Activated naive CD4-positive, alpha-beta T cell treated with anti-CD3 and anti-CD28 coated beads for 36 hours (primary cell): ENCODE measurements around the gene ADGRG7. TPM values are rescaled to one million over a fixed set of nuclear protein-coding genes. Genes with fewer than 3 reads are reported as not detected.
A peak's percentile ranks its signal among the peaks of the same experiment; 100 is the strongest.

Experiments used
- CTCF ChIA-PET: fragments of 350-600 bp; sonication (Branson Sonifier 250); formaldehyde crosslinking; loops from one replicate; lab custom pipeline; 2021; ENCODE audit warnings: antibody characterized with exemption; lab: Charles Lee
- DNase-seq: peaks from one replicate; pipeline ENCODE4 v3.0.0-alpha.2; 2020
- H3K27ac Mint-ChIP-seq: one replicate; pipeline ENCODE4 v1.8.0; 2021; ENCODE audit warnings: mild to moderate bottlenecking, mixed read lengths
- H3K27me3 Mint-ChIP-seq: one replicate; pipeline ENCODE4 v1.8.0; 2021; ENCODE audit warnings: low read depth, mixed read lengths
- H3K36me3 Mint-ChIP-seq: one replicate; pipeline ENCODE4 v1.8.0; 2021; ENCODE audit warnings: low read depth, mixed read lengths
- H3K4me1 Mint-ChIP-seq: one replicate; pipeline ENCODE4 v1.8.0; 2021; ENCODE audit warnings: low read depth, mixed read lengths
- H3K4me3 Mint-ChIP-seq: one replicate; pipeline ENCODE4 v1.8.0; 2021; ENCODE audit warnings: mild to moderate bottlenecking, moderate library complexity, mixed read lengths
- H3K9me3 Mint-ChIP-seq: one replicate; pipeline ENCODE4 v1.8.0; 2021; ENCODE audit warnings: mixed read lengths
- intact Hi-C: fragments of 100-400 bp; cut with micrococcal nuclease; formaldehyde crosslinking; loops from one replicate; pipeline ENCODE4 v1.15.1; 2023
- total RNA-seq, 2 experiments: library from RNA; stranded (reverse); gene quantifications; one replicate each; pipeline ENCODE4 v1.2.3, GENCODE V29; 2021

Gene ADGRG7
- total RNA-seq, 2 experiments from 2014 or later, result not detected

DNA sequence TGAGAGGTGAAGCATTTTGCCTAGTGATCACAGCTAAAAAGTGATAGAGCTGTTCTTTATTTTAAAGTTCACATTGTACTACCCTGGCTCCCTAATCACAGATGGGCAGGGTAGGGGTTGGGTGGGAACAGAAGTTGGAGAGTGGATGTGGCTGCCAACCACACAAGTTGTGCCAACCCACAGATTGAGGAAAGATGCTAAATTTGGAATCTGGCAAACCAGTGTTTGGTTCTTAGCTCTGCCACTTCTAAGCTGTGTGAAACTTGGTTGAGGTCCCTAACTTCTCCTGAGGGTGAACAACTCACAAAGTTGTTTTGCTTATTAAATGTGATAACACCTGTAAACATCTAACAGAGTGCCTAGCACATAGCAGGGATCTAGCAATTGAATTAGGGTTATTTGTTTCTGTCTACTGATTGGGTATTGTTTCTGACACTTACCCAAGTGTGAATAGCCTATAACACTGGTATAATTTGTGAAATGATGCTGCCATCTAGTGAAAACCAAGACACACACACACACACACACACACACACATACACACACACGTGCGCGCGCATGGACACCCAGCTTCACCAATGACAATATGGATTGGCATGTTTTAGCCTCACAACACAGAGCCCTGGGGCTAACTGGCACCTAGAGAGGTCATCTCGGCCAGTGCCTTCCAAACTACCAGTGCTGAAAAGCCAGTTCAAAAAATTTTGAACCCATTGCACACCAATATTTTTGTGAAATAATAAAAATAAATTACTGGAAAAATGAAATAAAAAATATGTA is 25.3 kb downstream of the ADGRG7 start:
- Mint-ChIP-seq H3K27ac (no peak overlapping the region), H3K27me3 (peaks cover 7% of the 10 kb centered on the region), H3K9me3 (no peaks in the 10 kb centered on the region), H3K4me1 (no peaks in the 10 kb centered on the region), H3K36me3 (no peaks in the 10 kb centered on the region), H3K4me3 (no peak overlapping the region)
- intact Hi-C loops, result loop anchor here (1.0 kb wide), 2 partner anchors 171 to 318 kb away; no protein-coding TSS in a partner anchor
- CTCF ChIA-PET, result interaction anchor here (0.6 to 2.1 kb wide), 6 partner anchors 11 to 299 kb away, joined by 3 to 7 read pairs (median 5); no protein-coding TSS in a partner anchor
- DNase-seq, result peak; percentile 59

DNA sequence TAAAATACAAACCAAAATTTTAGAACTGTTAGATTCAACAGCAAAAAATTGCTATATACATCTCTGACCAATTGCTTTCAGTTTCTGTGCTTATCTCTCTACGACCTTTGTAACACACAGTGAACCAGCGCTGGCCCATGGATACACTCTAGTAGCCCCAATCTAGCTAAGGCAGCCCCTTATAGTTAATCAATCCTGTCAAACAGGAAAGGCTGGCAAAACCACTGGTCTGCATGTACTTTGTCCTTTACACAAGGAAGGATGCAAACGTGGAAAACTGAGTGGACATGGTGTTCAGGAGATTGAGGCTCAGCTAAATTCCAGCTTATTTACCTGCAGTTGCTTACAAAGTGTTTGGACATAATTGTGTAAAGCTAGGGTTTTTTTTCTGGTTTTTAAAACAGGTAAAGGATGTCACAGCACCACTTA is 25.9 kb downstream of the ADGRG7 start:
- intact Hi-C loops, result no loop called here
- DNase-seq, result no peak
- Mint-ChIP-seq H3K27ac (no peak overlapping the region), H3K9me3 (no peaks in the 10 kb centered on the region), H3K36me3 (no peaks in the 10 kb centered on the region), H3K27me3 (peaks cover 4% of the 10 kb centered on the region), H3K4me3 (no peak overlapping the region), H3K4me1 (no peaks in the 10 kb centered on the region)
- CTCF ChIA-PET, result interaction anchor here (0.9 to 2.1 kb wide), 3 partner anchors 10 to 162 kb away, joined by 3 to 7 read pairs (median 7); no protein-coding TSS in a partner anchor

DNA sequence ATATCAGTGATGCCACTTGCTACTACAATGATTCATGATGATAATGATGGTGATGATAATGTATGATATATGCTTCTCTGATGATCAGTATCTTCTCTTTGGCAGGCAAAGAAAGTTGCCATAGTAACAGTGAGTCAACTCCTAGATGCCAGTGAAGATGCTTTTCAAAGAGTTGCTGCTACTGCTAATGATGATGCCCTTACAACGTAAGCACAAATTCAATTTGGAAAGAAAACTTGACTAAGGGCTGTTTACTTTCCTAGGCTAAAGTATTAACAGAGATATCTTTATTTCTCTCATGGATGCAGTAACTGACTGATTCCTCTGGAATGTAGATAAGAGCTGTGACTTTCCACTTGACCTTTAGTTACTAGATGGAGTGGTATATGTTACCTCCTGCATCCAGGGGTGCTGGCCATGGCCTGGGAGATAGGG is 27.8 kb downstream of the ADGRG7 start:
- no peak overlapping the region for H3K27ac Mint-ChIP-seq
- no peaks in the 10 kb centered on the region for H3K4me1 Mint-ChIP-seq
- intact Hi-C loops, result no loop called here
- peaks cover 2% of the 10 kb centered on the region for H3K27me3 Mint-ChIP-seq
- H3K9me3 Mint-ChIP-seq, result no peaks in the 10 kb centered on the region
- H3K36me3 Mint-ChIP-seq, result no peaks in the 10 kb centered on the region
- no peak overlapping the region for H3K4me3 Mint-ChIP-seq
- CTCF ChIA-PET, result no interaction called here
- DNase-seq, result no peak

DNA sequence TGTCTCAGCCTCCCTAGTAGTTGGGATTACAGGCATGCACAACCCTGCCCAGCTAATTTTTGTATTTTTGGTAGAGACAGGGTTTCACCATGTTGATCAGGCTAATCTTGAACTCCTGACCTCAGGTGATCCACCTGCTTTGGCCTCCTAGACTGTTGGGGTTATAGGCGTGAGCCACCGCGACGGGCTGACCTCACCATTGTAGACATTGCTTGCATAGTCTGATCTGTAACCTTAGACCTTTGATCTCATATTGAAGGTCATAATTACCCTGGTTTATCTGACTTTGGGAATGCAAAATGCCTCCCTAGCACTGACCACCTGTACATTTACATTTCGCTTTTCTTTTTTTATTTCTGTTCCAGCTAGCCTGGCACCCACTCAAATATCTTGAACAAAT is 31.2 kb downstream of the ADGRG7 start:
- no peaks in the 10 kb centered on the region for H3K36me3 Mint-ChIP-seq
- intact Hi-C loops, result no loop called here
- H3K4me3 Mint-ChIP-seq, result no peak overlapping the region
- DNase-seq, result no peak
- no peaks in the 10 kb centered on the region for H3K4me1 Mint-ChIP-seq
- H3K9me3 Mint-ChIP-seq, result no peaks in the 10 kb centered on the region
- peaks cover 7% of the 10 kb centered on the region for H3K27me3 Mint-ChIP-seq
- CTCF ChIA-PET, result no interaction called here
- no peak overlapping the region for H3K27ac Mint-ChIP-seq

DNA sequence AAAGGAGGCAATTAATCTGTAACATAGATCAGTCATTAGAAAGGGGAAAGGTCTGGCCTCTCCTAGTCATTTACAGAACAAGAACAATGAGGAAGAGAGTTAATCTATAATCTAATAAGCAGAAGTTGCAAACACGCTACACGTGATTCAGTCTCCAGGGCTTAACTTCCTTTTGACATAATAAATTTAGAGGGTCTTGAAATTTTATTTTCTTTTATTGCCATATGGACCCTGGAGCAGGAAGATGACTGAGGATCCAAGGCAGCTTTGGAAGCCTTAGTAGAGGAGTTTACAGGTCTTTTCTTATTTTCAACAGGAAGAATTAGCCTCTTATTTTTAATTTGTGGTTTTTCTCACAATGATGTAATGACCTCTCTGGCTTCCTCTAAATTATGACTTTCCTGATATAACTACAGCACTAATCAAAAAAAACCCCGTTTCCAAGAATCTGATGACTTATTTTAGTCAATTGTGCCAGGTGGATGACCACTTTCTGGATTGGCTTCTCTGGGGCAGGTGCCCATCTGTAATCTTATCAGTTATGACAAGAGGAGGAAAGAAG is 32.2 kb downstream of the ADGRG7 start:
- no peak for DNase-seq
- intact Hi-C loops, result no loop called here
- Mint-ChIP-seq H3K27ac (no peak overlapping the region), H3K4me3 (no peak overlapping the region), H3K4me1 (no peaks in the 10 kb centered on the region), H3K27me3 (peaks cover 7% of the 10 kb centered on the region), H3K36me3 (no peaks in the 10 kb centered on the region), H3K9me3 (no peaks in the 10 kb centered on the region)
- CTCF ChIA-PET, result no interaction called here

DNA sequence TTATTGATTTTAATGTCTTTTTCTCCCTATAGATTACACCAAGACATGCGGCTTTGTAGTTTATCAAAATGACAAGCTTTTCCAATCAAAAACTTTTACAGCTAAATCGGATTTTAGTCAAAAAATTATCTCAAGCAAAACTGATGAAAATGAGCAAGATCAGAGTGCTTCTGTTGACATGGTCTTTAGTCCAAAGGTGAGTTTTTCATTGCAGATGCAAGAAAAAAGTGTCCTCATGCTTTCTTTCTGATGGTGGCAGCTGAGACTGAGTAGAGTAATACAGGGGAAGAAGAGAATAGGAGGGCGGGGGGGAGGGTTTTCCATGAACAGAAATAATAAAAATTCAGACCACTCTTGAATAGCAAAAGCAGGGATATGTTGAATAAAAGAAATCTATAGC is 36.5 kb downstream of the ADGRG7 start:
- peaks cover 10% of the 10 kb centered on the region for H3K4me1 Mint-ChIP-seq
- DNase-seq, result no peak
- H3K4me3 Mint-ChIP-seq, result no peak overlapping the region
- intact Hi-C loops, result no loop called here
- CTCF ChIA-PET, result interaction anchor here (1.1 to 1.4 kb wide), 2 partner anchors 11 to 82 kb away, joined by 3 to 7 read pairs; no protein-coding TSS in a partner anchor
- H3K27ac Mint-ChIP-seq, result no peak overlapping the region
- H3K9me3 Mint-ChIP-seq, result no peaks in the 10 kb centered on the region
- H3K36me3 Mint-ChIP-seq, result no peaks in the 10 kb centered on the region
- peaks cover 7% of the 10 kb centered on the region for H3K27me3 Mint-ChIP-seq

DNA sequence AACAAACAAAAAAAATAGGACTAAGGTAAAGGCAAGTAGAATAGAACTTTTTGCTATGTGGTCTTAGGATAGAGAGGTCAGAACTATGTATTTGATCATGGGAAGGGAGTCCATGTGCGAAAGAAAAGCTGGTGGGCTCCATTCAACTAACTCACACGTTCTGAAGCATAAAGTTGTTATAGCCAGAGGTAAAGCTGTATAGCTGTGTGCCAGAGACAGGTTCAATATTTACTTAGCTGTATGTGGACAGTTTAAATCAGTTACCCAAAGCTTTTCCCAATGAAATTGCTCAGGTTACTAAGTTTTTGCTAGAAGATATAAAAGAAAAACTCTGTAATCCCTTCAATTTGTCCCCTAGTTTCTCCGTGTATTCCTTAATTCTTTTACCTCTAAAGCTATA is 37.8 kb downstream of the ADGRG7 start:
- peaks cover 16% of the 10 kb centered on the region for H3K4me1 Mint-ChIP-seq
- no peaks in the 10 kb centered on the region for H3K36me3 Mint-ChIP-seq
- no peak overlapping the region for H3K4me3 Mint-ChIP-seq
- intact Hi-C loops, result no loop called here
- no peaks in the 10 kb centered on the region for H3K9me3 Mint-ChIP-seq
- peaks cover 5% of the 10 kb centered on the region for H3K27me3 Mint-ChIP-seq
- DNase-seq, result no peak
- CTCF ChIA-PET, result interaction anchor here (0.9 to 1.8 kb wide), 2 partner anchors 12 to 55 kb away, joined by 3 to 7 read pairs; no protein-coding TSS in a partner anchor
- no peak overlapping the region for H3K27ac Mint-ChIP-seq

DNA sequence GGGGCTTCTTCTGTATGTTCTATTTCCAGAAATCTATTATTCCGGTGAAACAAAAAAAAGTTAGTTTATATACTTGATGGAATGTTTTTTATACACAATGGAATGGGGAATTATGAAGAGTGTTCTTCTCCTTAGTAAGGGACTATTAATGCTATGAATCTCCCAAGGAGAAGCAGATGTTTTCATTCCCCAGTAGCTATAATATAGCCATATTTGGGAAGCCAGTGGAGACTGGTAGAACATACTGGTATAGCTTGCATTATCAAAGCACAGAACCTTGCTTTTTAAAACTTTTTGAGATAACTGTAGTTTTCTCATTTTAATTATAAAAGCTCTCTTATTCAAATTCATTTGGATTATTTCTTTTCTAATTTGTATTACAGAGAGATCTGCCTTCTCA is 38.3 kb downstream of the ADGRG7 start:
- intact Hi-C loops, result no loop called here
- CTCF ChIA-PET, result interaction anchor here (0.8 to 1.8 kb wide), 3 partner anchors 13 to 149 kb away, joined by 3 to 7 read pairs (median 3); no protein-coding TSS in a partner anchor
- no peak overlapping the region for H3K4me3 Mint-ChIP-seq
- DNase-seq, result no peak
- no peaks in the 10 kb centered on the region for H3K36me3 Mint-ChIP-seq
- peaks cover 5% of the 10 kb centered on the region for H3K27me3 Mint-ChIP-seq
- no peak overlapping the region for H3K27ac Mint-ChIP-seq
- no peaks in the 10 kb centered on the region for H3K9me3 Mint-ChIP-seq
- peaks cover 16% of the 10 kb centered on the region for H3K4me1 Mint-ChIP-seq

DNA sequence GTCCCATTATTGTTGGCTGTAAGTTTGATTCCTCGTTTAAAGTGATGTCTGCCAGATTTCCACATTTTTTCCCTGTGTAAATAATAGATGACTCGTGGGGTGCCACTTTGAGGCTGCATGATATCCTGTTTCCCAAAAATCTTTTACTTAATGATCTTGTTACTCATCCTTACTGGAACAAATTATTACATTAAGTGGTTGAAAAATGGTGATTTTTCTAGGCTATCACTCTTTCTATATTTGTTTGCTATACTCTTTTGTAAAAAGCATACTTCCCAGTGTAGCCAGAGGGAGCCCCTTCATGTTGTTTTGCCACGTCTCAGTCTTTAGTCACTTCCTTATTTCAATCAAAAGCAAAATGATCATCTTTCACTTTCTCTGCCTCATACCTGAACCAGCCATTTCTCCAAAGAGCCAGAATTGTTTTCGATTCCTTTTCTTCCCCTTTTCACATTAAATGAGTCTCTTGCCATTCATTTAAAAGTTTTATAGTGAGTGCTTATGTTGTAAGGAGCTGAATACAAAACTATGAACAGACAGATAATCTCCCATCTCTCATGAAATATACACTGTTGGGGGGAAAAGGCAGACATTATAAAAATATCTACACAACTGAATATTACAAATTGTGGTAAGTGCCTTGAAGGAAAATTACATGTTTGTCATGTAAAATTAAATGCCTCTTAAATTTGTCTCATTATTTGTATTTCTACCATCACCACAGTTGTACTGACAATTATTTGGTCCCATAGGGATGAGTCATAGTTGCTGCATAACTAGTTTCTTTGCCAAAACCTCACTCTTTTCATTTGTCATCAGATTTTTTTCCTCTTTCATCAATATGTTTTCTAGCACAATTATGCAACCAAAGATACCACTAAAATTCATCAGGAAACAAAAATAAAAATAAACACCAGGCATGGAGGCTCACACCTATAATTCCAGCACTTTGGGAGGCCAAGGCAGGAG is 41.5 kb downstream of the ADGRG7 start:
- no peaks in the 10 kb centered on the region for H3K9me3 Mint-ChIP-seq
- H3K36me3 Mint-ChIP-seq, result no peaks in the 10 kb centered on the region
- H3K27ac Mint-ChIP-seq, result peak overlapping the region; percentile 84
- peak; percentile 57 for DNase-seq
- peak overlapping the region; percentile 30 for H3K4me3 Mint-ChIP-seq
- H3K4me1 Mint-ChIP-seq, result peaks cover 16% of the 10 kb centered on the region
- no peaks in the 10 kb centered on the region for H3K27me3 Mint-ChIP-seq
- intact Hi-C loops, result loop anchor here (1.0 to 5.0 kb wide), 9 partner anchors 14 to 868 kb away; partner anchors contain the start of genes LNP1 and TOMM70
- CTCF ChIA-PET, result interaction anchor here (0.6 kb wide), 1 partner anchor 60 kb away, joined by 3 read pairs; no protein-coding TSS in a partner anchor

DNA sequence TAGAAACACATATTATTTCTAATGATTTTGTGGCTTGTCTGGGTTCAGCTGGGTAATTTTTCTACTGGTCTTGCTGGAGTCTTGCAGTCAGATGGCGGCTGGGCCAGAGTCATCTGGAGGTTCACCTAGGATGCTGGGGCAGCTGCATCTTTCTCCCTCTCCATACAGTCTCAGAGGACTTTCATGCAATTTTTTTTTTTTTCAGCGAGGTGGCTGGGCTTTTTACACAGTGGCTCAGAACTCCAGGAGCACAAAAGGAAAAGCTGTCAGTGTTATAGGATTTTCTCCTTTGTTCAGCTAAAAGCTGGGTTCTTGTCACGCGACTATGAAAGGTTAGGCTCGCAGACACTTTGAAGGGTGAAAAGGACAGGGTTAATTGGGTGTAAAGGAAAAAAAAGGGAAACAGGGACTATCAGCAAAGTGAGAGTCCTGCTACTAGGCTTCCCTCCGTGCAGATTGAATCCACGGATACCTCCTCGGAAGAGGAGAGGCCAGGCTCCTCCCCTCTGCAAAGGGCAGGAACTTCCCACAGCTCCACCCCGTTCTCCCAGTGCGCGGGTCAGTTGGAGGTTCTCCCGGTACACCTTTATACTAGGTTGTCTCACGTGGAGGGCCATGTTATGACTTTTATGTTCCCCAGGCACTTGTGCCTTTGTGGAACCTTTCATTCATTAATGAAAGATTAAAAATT is 44.3 kb downstream of the ADGRG7 start:
- intact Hi-C loops, result loop anchor here (5.0 kb wide), 1 partner anchor 336 kb away; no protein-coding TSS in a partner anchor
- peaks cover 16% of the 10 kb centered on the region for H3K4me1 Mint-ChIP-seq
- CTCF ChIA-PET, result interaction anchor here (0.8 kb wide), 1 partner anchor 190 kb away, joined by 3 read pairs; no protein-coding TSS in a partner anchor

DNA sequence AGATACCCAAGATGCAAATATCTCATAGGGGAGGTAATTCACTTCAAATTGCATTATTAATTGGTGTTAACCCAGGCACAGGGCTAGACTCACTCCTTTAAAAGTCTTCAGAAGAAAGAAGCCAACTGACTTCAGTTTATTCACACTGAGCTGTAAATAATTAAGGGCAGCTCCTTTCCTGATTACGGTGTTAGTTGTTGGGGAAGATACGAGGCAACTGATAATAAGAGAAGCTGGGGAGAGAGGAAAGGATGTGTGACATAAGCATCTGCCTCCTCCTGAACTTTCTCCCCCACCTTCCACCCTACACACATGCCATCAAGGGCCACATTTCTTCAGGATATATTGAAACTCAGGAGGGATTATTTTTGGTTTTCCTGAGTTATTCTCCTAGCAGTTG is 47.5 kb downstream of the ADGRG7 start:
- no peaks in the 10 kb centered on the region for H3K9me3 Mint-ChIP-seq
- H3K27me3 Mint-ChIP-seq, result no peaks in the 10 kb centered on the region
- no peaks in the 10 kb centered on the region for H3K36me3 Mint-ChIP-seq
- no peak for DNase-seq
- no peak overlapping the region for H3K4me3 Mint-ChIP-seq
- intact Hi-C loops, result no loop called here
- no peak overlapping the region for H3K27ac Mint-ChIP-seq
- CTCF ChIA-PET, result interaction anchor here (1.0 kb wide), 1 partner anchor 71 kb away, joined by 4 read pairs; no protein-coding TSS in a partner anchor
- H3K4me1 Mint-ChIP-seq, result no peaks in the 10 kb centered on the region

More for the DNA sequence above, 44.3 kb downstream of the ADGRG7 start:
- Mint-ChIP-seq H3K27me3 (no peaks in the 10 kb centered on the region), H3K36me3 (no peaks in the 10 kb centered on the region), H3K4me3 (no peak overlapping the region), H3K9me3 (no peaks in the 10 kb centered on the region), H3K27ac (no peak overlapping the region)
- no peak for DNase-seq
